ENCODE data around the gene DHRSX. TPM values are rescaled to one million over a fixed set of nuclear protein-coding genes. Genes with fewer than 3 reads are reported as not detected.

The DHRSX gene
- total RNA-seq, 1 experiment from 2014 or later, result 23.9 TPM

- no peak overlapping the region for H3K27ac Mint-ChIP-seq (ENCODE audit: low read depth, unreplicated experiment)
- CTCF ChIA-PET, result no interaction called here
- no peak overlapping the region for H3K4me3 Mint-ChIP-seq (ENCODE audit: unreplicated experiment)
- POLR2A ChIA-PET, result no interaction called here
- DNase-seq (ENCODE audit: unreplicated experiment), result no peak
- H3K36me3 Mint-ChIP-seq (ENCODE audit: insufficient read depth, unreplicated experiment), result peaks cover 4% of the 10 kb centered on the region
- intact Hi-C loops (cut with micrococcal nuclease), result no loop called here
- no TSS peak for BruUV-seq (replicated peaks)
- H3K27me3 Mint-ChIP-seq (ENCODE audit: insufficient read depth, unreplicated experiment), result no peaks in the 10 kb centered on the region
- H3K4me1 Mint-ChIP-seq (ENCODE audit: insufficient read depth, unreplicated experiment), result no peaks in the 10 kb centered on the region
- no peaks in the 10 kb centered on the region for H3K9me3 Mint-ChIP-seq (ENCODE audit: unreplicated experiment)
- no peak for TF ChIP-seq CTCF (IDR thresholded peaks at IDR 0.05; ENCODE audit: unreplicated experiment)
These were observed 59.3 kb downstream of the DHRSX start for GRCh38 chrX:2441466-2441865.

GRCh38 chrX:2439613-2440012, 61.2 kb downstream of the DHRSX start:
- no peak for TF ChIP-seq CTCF (IDR thresholded peaks at IDR 0.05; ENCODE audit: unreplicated experiment)
- peaks cover 5% of the 10 kb centered on the region for H3K4me1 Mint-ChIP-seq (ENCODE audit: insufficient read depth, unreplicated experiment)
- no TSS peak for BruUV-seq (replicated peaks)
- H3K4me3 Mint-ChIP-seq (ENCODE audit: unreplicated experiment), result no peak overlapping the region
- no peak for DNase-seq (ENCODE audit: unreplicated experiment)
- peaks cover 16% of the 10 kb centered on the region for H3K36me3 Mint-ChIP-seq (ENCODE audit: insufficient read depth, unreplicated experiment)
- no peaks in the 10 kb centered on the region for H3K27me3 Mint-ChIP-seq (ENCODE audit: insufficient read depth, unreplicated experiment)
- ChIA-PET POLR2A (no interaction called here), CTCF (no interaction called here)
- intact Hi-C loops (cut with micrococcal nuclease), result no loop called here
- H3K27ac Mint-ChIP-seq (ENCODE audit: low read depth, unreplicated experiment), result no peak overlapping the region
- H3K9me3 Mint-ChIP-seq (ENCODE audit: unreplicated experiment), result no peaks in the 10 kb centered on the region

GRCh38 chrX:2435465-2435864, 65.3 kb downstream of the DHRSX start:
- Mint-ChIP-seq H3K36me3 (ENCODE audit: insufficient read depth, unreplicated experiment) (peaks cover 22% of the 10 kb centered on the region), H3K27me3 (ENCODE audit: insufficient read depth, unreplicated experiment) (no peaks in the 10 kb centered on the region), H3K4me3 (ENCODE audit: unreplicated experiment) (no peak overlapping the region), H3K27ac (ENCODE audit: low read depth, unreplicated experiment) (no peak overlapping the region), H3K9me3 (ENCODE audit: unreplicated experiment) (no peaks in the 10 kb centered on the region), H3K4me1 (ENCODE audit: insufficient read depth, unreplicated experiment) (peaks cover 7% of the 10 kb centered on the region)
- no peak for TF ChIP-seq CTCF (IDR thresholded peaks at IDR 0.05; ENCODE audit: unreplicated experiment)
- POLR2A ChIA-PET, result no interaction called here
- no peak for DNase-seq (ENCODE audit: unreplicated experiment)
- no TSS peak for BruUV-seq (replicated peaks)
- intact Hi-C loops (cut with micrococcal nuclease), result no loop called here
- CTCF ChIA-PET, result no interaction called here

GRCh38 chrX:2434270-2435163, 66.3 kb downstream of the DHRSX start:
- peaks cover 18% of the 10 kb centered on the region for H3K36me3 Mint-ChIP-seq (ENCODE audit: insufficient read depth, unreplicated experiment)
- TF ChIP-seq CTCF (IDR thresholded peaks at IDR 0.05; ENCODE audit: unreplicated experiment), result no peak
- no peak overlapping the region for H3K4me3 Mint-ChIP-seq (ENCODE audit: unreplicated experiment)
- DNase-seq (ENCODE audit: unreplicated experiment), result no peak
- intact Hi-C loops (cut with micrococcal nuclease), result no loop called here
- BruUV-seq (replicated peaks), result no TSS peak
- peaks cover 14% of the 10 kb centered on the region for H3K4me1 Mint-ChIP-seq (ENCODE audit: insufficient read depth, unreplicated experiment)
- H3K9me3 Mint-ChIP-seq (ENCODE audit: unreplicated experiment), result no peaks in the 10 kb centered on the region
- ChIA-PET POLR2A (no interaction called here), CTCF (no interaction called here)
- no peaks in the 10 kb centered on the region for H3K27me3 Mint-ChIP-seq (ENCODE audit: insufficient read depth, unreplicated experiment)
- H3K27ac Mint-ChIP-seq (ENCODE audit: low read depth, unreplicated experiment), result no peak overlapping the region

Measured in MCF 10A (cell line).